ENCODE measurements around the gene ZNF280D. TPM values are rescaled to one million over a fixed set of nuclear protein-coding genes. Genes with fewer than 3 reads are reported as not detected.

Gene ZNF280D
- total and polyA plus RNA-seq, 2 experiments from 2014 or later, result 8.0 to 24.6 TPM

GRCh38 chr15:56653107-56653506 lies 80.2 kb downstream of the ZNF280D start:
- no peak for DNase-seq
- H3K36me3 ChIP-seq (ENCODE audit: low read depth), result peaks cover 32% of the 10 kb centered on the region
- in situ Hi-C loops (cut with MboI), result no loop called here

GRCh38 chr15:56648311-56648710 lies 85.0 kb downstream of the ZNF280D start:
- no peak for DNase-seq
- H3F3A ChIP-seq (ENCODE audit: insufficient read depth), result no peaks in the 10 kb centered on the region
- H3K4me1 ChIP-seq (ENCODE audit: insufficient read depth), result no peaks in the 10 kb centered on the region
- TF ChIP-seq EZH2 (IDR thresholded peaks at IDR 0.05; ENCODE audit: insufficient read depth, poor library complexity, severe bottlenecking), result no peak
- TF ChIP-seq EZH2phosphoT487 (IDR thresholded peaks at IDR 0.05; ENCODE audit: insufficient read depth, low read depth), result no peak
- H3K27ac ChIP-seq, result no peak overlapping the region
- no peaks in the 10 kb centered on the region for H4K20me1 ChIP-seq (ENCODE audit: insufficient read depth)
- no peak overlapping the region for H3K4me3 ChIP-seq
- no peaks in the 10 kb centered on the region for H3K9me3 ChIP-seq (ENCODE audit: low read depth)
- peaks cover 10% of the 10 kb centered on the region; the same call in 1 of the 2 replicates for H3K36me3 ChIP-seq (ENCODE audit: low read depth)
- H3K79me2 ChIP-seq (ENCODE audit: insufficient read depth), result no peaks in the 10 kb centered on the region
- in situ Hi-C loops (cut with MboI), result no loop called here
- H3K27me3 ChIP-seq (replicated peaks; ENCODE audit: insufficient read depth), result no peaks in the 10 kb centered on the region
- no peak overlapping the region for H2AFZ ChIP-seq
- no peak overlapping the region for H3K4me2 ChIP-seq (ENCODE audit: unreplicated experiment)
- WGBS, 2 experiments (ENCODE audit: low coverage in 1 of 2, low lambda C conversion rate in 2 of 2, missing lambda C conversion rate in 2 of 2), result 98 to 100% methylated on average over 2 of the region's 2 CpGs
- no peak overlapping the region for H3K9ac ChIP-seq
- no peaks in the 10 kb centered on the region for H3K9me2 ChIP-seq (ENCODE audit: insufficient read depth)

More at GRCh38 chr15:56653107-56653506, 80.2 kb downstream of the ZNF280D start:
- H3K9ac ChIP-seq, result no peak overlapping the region
- H3K4me2 ChIP-seq (ENCODE audit: unreplicated experiment), result no peak overlapping the region
- H3K4me3 ChIP-seq, result no peak overlapping the region
- H3K4me1 ChIP-seq (ENCODE audit: insufficient read depth), result no peaks in the 10 kb centered on the region
- H3F3A ChIP-seq (ENCODE audit: insufficient read depth), result no peaks in the 10 kb centered on the region
- H3K27me3 ChIP-seq (replicated peaks; ENCODE audit: insufficient read depth), result no peaks in the 10 kb centered on the region
- no peak overlapping the region for H3K27ac ChIP-seq
- TF ChIP-seq EZH2phosphoT487 (IDR thresholded peaks at IDR 0.05; ENCODE audit: insufficient read depth, low read depth) (no peak), EZH2 (IDR thresholded peaks at IDR 0.05; ENCODE audit: insufficient read depth, poor library complexity, severe bottlenecking) (no peak)
- no peaks in the 10 kb centered on the region for H4K20me1 ChIP-seq (ENCODE audit: insufficient read depth)
- H3K9me2 ChIP-seq (ENCODE audit: insufficient read depth), result no peaks in the 10 kb centered on the region
- H3K79me2 ChIP-seq (ENCODE audit: insufficient read depth), result no peaks in the 10 kb centered on the region
- H3K9me3 ChIP-seq (ENCODE audit: low read depth), result no peaks in the 10 kb centered on the region
- H2AFZ ChIP-seq, result no peak overlapping the region

DNA sequence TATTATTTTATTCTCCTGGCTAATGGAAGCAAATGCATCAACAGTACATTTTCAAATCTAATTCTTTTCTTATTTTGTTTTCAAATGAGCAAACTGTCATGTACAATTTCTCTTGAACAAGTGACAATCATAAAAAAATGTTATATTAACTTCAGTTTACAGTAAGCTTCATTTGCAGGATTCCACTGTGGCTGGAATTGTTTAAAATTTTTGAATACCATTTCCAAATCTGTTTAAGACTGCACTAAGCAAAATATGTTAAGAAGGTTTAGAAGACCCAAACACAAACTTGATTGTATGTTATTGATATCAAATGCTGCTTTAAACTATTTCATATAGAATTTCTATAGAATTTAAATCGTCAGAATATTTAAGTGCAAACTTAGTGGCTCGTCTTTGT lies 92.8 kb downstream of the ZNF280D start:
- TF ChIP-seq EZH2phosphoT487 (IDR thresholded peaks at IDR 0.05; ENCODE audit: insufficient read depth, low read depth), result no peak
- TF ChIP-seq EZH2 (IDR thresholded peaks at IDR 0.05; ENCODE audit: insufficient read depth, poor library complexity, severe bottlenecking), result no peak
- Histone ChIP-seq H3K4me1 (ENCODE audit: insufficient read depth) (no peaks in the 10 kb centered on the region), H3K27ac (no peak overlapping the region), H3K36me3 (ENCODE audit: low read depth) (no peaks in the 10 kb centered on the region), H4K20me1 (ENCODE audit: insufficient read depth) (no peaks in the 10 kb centered on the region), H2AFZ (no peak overlapping the region), H3F3A (ENCODE audit: insufficient read depth) (no peaks in the 10 kb centered on the region), H3K27me3 (replicated peaks; ENCODE audit: insufficient read depth) (no peaks in the 10 kb centered on the region), H3K79me2 (ENCODE audit: insufficient read depth) (no peaks in the 10 kb centered on the region), H3K9ac (no peak overlapping the region), H3K4me3 (no peak overlapping the region), H3K4me2 (ENCODE audit: unreplicated experiment) (no peak overlapping the region), H3K9me3 (ENCODE audit: low read depth) (no peaks in the 10 kb centered on the region), H3K9me2 (ENCODE audit: insufficient read depth) (no peaks in the 10 kb centered on the region)
- DNase-seq, result no peak
- in situ Hi-C loops (cut with MboI), result no loop called here
- 84% methylated on average over 2 of the region's 2 CpGs for WGBS, 2 experiments (ENCODE audit: low coverage in 1 of 2, low lambda C conversion rate in 2 of 2, missing lambda C conversion rate in 2 of 2)

- H3K27ac ChIP-seq, result no peak overlapping the region
- in situ Hi-C loops (cut with MboI), result no loop called here
- H3K4me2 ChIP-seq (ENCODE audit: unreplicated experiment), result no peak overlapping the region
Measured at GRCh38 chr15:56640127-56640526, 93.2 kb downstream of the ZNF280D start.

GRCh38 chr15:56639631-56640030 lies 93.7 kb downstream of the ZNF280D start:
- H3K27ac ChIP-seq, result no peak overlapping the region
- no peak overlapping the region for H3K9ac ChIP-seq
- no peaks in the 10 kb centered on the region for H3F3A ChIP-seq (ENCODE audit: insufficient read depth)
- no peak overlapping the region for H2AFZ ChIP-seq
- H3K79me2 ChIP-seq (ENCODE audit: insufficient read depth), result no peaks in the 10 kb centered on the region
- no peak for TF ChIP-seq EZH2phosphoT487 (IDR thresholded peaks at IDR 0.05; ENCODE audit: insufficient read depth, low read depth)
- H3K4me3 ChIP-seq, result no peak overlapping the region
- H4K20me1 ChIP-seq (ENCODE audit: insufficient read depth), result no peaks in the 10 kb centered on the region
- no peak for DNase-seq
- H3K4me1 ChIP-seq (ENCODE audit: insufficient read depth), result no peaks in the 10 kb centered on the region
- no peak overlapping the region for H3K4me2 ChIP-seq (ENCODE audit: unreplicated experiment)
- WGBS, 2 experiments (ENCODE audit: low coverage in 1 of 2, low lambda C conversion rate in 2 of 2, missing lambda C conversion rate in 2 of 2), result 71 to 80% methylated on average over 4 of the region's 4 CpGs
- in situ Hi-C loops (cut with MboI), result no loop called here
- H3K9me3 ChIP-seq (ENCODE audit: low read depth), result no peaks in the 10 kb centered on the region
- no peaks in the 10 kb centered on the region for H3K9me2 ChIP-seq (ENCODE audit: insufficient read depth)
- 0 out of 2 replicates have a peak, but pooled peaks cover 2% of the 10 kb centered on the region for H3K36me3 ChIP-seq (ENCODE audit: low read depth)
- H3K27me3 ChIP-seq (replicated peaks; ENCODE audit: insufficient read depth), result no peaks in the 10 kb centered on the region

More at GRCh38 chr15:56640127-56640526, 93.2 kb downstream of the ZNF280D start:
- no peak for TF ChIP-seq EZH2phosphoT487 (IDR thresholded peaks at IDR 0.05; ENCODE audit: insufficient read depth, low read depth)
- TF ChIP-seq EZH2 (IDR thresholded peaks at IDR 0.05; ENCODE audit: insufficient read depth, poor library complexity, severe bottlenecking), result no peak
- Histone ChIP-seq H2AFZ (no peak overlapping the region), H3F3A (ENCODE audit: insufficient read depth) (no peaks in the 10 kb centered on the region), H3K4me1 (ENCODE audit: insufficient read depth) (no peaks in the 10 kb centered on the region), H3K4me3 (no peak overlapping the region), H3K9me3 (ENCODE audit: low read depth) (no peaks in the 10 kb centered on the region), H3K36me3 (ENCODE audit: low read depth) (no peaks in the 10 kb centered on the region), H3K9ac (no peak overlapping the region), H3K79me2 (ENCODE audit: insufficient read depth) (no peaks in the 10 kb centered on the region), H3K27me3 (replicated peaks; ENCODE audit: insufficient read depth) (no peaks in the 10 kb centered on the region), H3K9me2 (ENCODE audit: insufficient read depth) (no peaks in the 10 kb centered on the region), H4K20me1 (ENCODE audit: insufficient read depth) (no peaks in the 10 kb centered on the region)
- DNase-seq, result no peak

Measured in GM23248 (cell line).